Aorta (tissue), 5 donors: ENCODE measurements around the gene SATB2. TPM values are rescaled to one million over a fixed set of nuclear protein-coding genes. Genes with fewer than 3 reads are reported as not detected.

ENCODE experiments used
- ATAC-seq: fragments of 200-7000 bp; cut with Tn5 transposase; one replicate; pipeline ENCODE4 v1.9.1; 2022; ENCODE audit warnings: moderate library complexity; ENCODE audit not compliant: low FRiP score
- DNase-seq, 2 donors: peaks; one replicate each; pipeline ENCODE4 v3.0.0-alpha.2; 2020
- H3K27ac ChIP-seq, 2 donors: one replicate each; pipeline ENCODE4 v1.5.1; 2013; ENCODE audit warnings: low read length in 2 of 2, mild to moderate bottlenecking in 2 of 2, moderate library complexity in 2 of 2, control low read depth in 1 of 2, inconsistent platforms in 1 of 2, low read depth in 1 of 2
- H3K27me3 ChIP-seq, 2 donors: one replicate each; pipeline ENCODE4 v1.6.1; 2013; ENCODE audit warnings: control low read depth in 1 of 2, low read length in 1 of 2, mild to moderate bottlenecking in 1 of 2, moderate library complexity in 1 of 2; ENCODE audit not compliant: insufficient read depth in 2 of 2, control insufficient read depth in 1 of 2
- H3K36me3 ChIP-seq, 2 donors: one replicate each; pipeline ENCODE4 v1.6.1; 2013; ENCODE audit warnings: control low read depth in 1 of 2, low read length in 1 of 2, mild to moderate bottlenecking in 1 of 2; ENCODE audit not compliant: insufficient read depth in 2 of 2, control insufficient read depth in 1 of 2
- H3K4me1 ChIP-seq, 2 donors: one replicate each; pipeline ENCODE4 v1.6.1; 2013; ENCODE audit warnings: low read length in 2 of 2, control low read depth in 1 of 2, mild to moderate bottlenecking in 1 of 2, moderate library complexity in 1 of 2; ENCODE audit not compliant: insufficient read depth in 2 of 2, control insufficient read depth in 1 of 2
- H3K4me3 ChIP-seq, 2 donors: one replicate each; pipeline ENCODE4 v1.5.1; 2013; ENCODE audit warnings: low read length in 2 of 2, control low read depth in 1 of 2, mild to moderate bottlenecking in 1 of 2
- H3K9me3 ChIP-seq: one replicate; pipeline ENCODE4 v1.6.1; 2013; ENCODE audit warnings: mild to moderate bottlenecking, low read length; ENCODE audit not compliant: control insufficient read depth
- WGBS, 2 donors: extraction: QIAGEN DNeasy Blood & Tissue Kit; methylation state at CpG; one replicate each; pipeline ENCODE4 v1.1.7; 2013; 5-methylcytosine and 5-hydroxymethylcytosine counted together
- intact Hi-C, 2 donors: fragments of 100-400 bp; cut with DNase I; formaldehyde crosslinking; loops; one replicate each; pipeline versions ENCODE4 v1.14.2 to v1.15.0; 2022
- polyA plus RNA-seq, 2 donors: library from polyadenylated mRNA; stranded (reverse); fragments of 200-250 nt; gene quantifications; one replicate each; pipeline ENCODE4 v1.2.3, GENCODE V29; 2013
- total RNA-seq, 2 donors: library from RNA; stranded (reverse); fragmentation: NEBNext Ultra II Directional; extraction: Animal tissue kit (Norgen Biotek cat#: 25700); gene quantifications; one replicate each; pipeline ENCODE4 v1.2.1, GENCODE V29; 2021
- donor health status: healthy with polysubstance abuse.
- donor health status: Bipolar disorder and iron deficiency.
- donor health status: DM: no; HTN: no; CAD: no.
- donor health status: DM: no; HTN: no; CAD: no.
- donor health status: DM: yes; HTN: yes; CAD: no.

The SATB2 gene
- total and polyA plus RNA-seq, 4 donors, result 1.3 to 14.5 (median 5.9) TPM

DNA sequence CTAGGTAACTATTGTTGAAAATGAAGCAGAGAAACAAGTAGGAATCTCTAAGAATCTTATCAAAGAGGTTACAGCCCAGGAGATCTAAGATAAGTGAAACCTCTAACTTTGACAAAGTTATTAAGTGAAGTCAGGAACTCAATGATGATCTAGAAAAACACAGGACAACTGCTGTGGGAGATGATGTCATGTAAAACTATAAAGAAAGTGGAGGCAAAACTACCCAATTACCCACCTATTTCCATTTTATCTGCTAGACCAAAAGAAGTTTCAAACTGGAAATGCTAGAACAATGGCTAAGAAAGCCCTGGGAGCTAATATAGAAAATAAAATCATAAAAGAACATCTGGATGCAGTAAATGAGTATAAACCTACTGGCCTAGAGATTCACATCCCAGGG, 50.3 kb downstream of the SATB2 start:
- ATAC-seq (no peak), DNase-seq (no peak)
- Histone ChIP-seq H3K9me3 (no peaks in the 10 kb centered on the region), H3K27me3 (no peaks in the 10 kb centered on the region), H3K27ac (no peak overlapping the region), H3K4me1 (no peaks in the 10 kb centered on the region), H3K4me3 (no peak overlapping the region), H3K36me3 (peaks cover 0 to 4% of the 10 kb centered on the region in 2 donors)
- intact Hi-C loops, result no loop called here

GRCh38 chr2:199405241-199405640, 52.5 kb downstream of the SATB2 start:
- Histone ChIP-seq H3K27ac (no peak overlapping the region), H3K9me3 (no peaks in the 10 kb centered on the region), H3K27me3 (no peaks in the 10 kb centered on the region), H3K4me3 (no peak overlapping the region), H3K36me3 (peaks cover 0 to 2% of the 10 kb centered on the region in 2 donors), H3K4me1 (no peaks in the 10 kb centered on the region)
- no peak for ATAC-seq
- intact Hi-C loops, result no loop called here
- DNase-seq, result no peak

DNA sequence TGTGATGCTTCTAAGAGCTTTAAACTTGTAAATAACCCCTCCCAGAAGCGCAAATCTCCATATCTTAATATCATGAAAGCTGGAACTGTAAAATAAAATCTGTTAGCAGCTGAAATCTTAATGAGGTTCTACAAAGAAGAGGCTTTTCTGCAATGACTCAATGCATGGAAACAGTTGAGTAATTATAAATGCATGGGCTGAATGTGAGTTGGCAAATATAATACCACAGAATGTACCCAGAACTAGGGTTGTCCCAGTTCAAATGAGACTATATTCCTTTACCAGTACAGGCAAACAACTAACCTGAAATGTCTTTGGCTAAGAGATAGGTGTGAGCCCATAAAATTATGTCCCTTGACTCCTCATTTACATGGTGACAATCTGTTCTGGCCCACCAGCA, 52.9 kb downstream of the SATB2 start:
- Histone ChIP-seq H3K9me3 (no peaks in the 10 kb centered on the region), H3K4me3 (no peak overlapping the region), H3K27me3 (no peaks in the 10 kb centered on the region), H3K27ac (no peak overlapping the region), H3K4me1 (no peaks in the 10 kb centered on the region), H3K36me3 (peaks cover 0 to 2% of the 10 kb centered on the region in 2 donors)
- ATAC-seq (no peak), DNase-seq (no peak)
- 97 to 100% methylated on average over 1 of the region's 1 CpG for whole genome bisulfite sequencing, 2 donors
- intact Hi-C loops, result no loop called here

DNA sequence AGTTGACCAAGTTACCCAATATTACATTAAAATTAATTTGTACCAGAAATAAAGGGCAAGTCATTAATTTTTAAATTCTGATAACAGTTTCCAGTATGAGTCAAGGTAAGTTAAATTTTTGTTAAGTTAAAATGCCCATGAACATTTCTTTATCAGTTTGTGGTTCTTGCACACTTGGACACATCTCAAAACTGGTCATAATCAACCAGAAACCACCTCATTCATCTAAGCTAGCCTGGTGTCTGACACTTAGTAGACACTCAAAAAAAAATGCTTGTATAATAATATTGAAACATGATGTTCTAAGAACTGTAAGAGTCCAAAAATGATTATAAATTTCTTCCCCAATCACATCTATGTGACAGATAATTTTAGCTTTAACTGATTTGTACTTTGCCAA, 62.4 kb downstream of the SATB2 start:
- H3K36me3 ChIP-seq, result no peaks in the 10 kb centered on the region
- H3K4me1 ChIP-seq, result no peaks in the 10 kb centered on the region
- no peak for ATAC-seq

DNA sequence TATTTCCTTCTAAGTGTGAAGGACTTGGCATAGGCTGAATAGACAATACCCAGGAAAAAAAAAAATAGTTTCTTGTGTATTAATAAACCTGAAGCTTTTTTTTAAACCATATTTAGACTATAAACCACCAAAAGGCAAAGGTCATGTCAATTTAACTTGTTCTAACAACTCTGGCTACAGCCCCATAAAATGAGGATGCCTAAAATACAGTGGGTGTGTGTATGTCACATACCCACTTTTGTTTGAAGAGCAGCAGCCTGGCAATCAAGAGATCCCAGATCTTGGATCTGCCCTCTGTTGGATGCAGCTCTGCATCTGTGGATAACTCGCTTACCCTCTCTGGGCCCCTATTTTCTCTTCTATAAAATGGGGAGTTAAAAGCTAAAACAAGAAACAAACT, 65.4 kb downstream of the SATB2 start:
- Histone ChIP-seq H3K4me3 (no peak overlapping the region), H3K27ac (no peak overlapping the region), H3K36me3 (no peaks in the 10 kb centered on the region), H3K27me3 (no peaks in the 10 kb centered on the region), H3K9me3 (no peaks in the 10 kb centered on the region), H3K4me1 (no peaks in the 10 kb centered on the region)
- ATAC-seq, result no peak
- DNase-seq, result no peak
- WGBS, 2 donors, result 97 to 99% methylated on average over 1 of the region's 1 CpG
- intact Hi-C loops, result no loop called here

More for the DNA sequence above, 62.4 kb downstream of the SATB2 start:
- Histone ChIP-seq H3K27ac (no peak overlapping the region), H3K9me3 (no peaks in the 10 kb centered on the region), H3K4me3 (no peak overlapping the region), H3K27me3 (no peaks in the 10 kb centered on the region)
- no peak for DNase-seq
- intact Hi-C loops, result no loop called here

DNA sequence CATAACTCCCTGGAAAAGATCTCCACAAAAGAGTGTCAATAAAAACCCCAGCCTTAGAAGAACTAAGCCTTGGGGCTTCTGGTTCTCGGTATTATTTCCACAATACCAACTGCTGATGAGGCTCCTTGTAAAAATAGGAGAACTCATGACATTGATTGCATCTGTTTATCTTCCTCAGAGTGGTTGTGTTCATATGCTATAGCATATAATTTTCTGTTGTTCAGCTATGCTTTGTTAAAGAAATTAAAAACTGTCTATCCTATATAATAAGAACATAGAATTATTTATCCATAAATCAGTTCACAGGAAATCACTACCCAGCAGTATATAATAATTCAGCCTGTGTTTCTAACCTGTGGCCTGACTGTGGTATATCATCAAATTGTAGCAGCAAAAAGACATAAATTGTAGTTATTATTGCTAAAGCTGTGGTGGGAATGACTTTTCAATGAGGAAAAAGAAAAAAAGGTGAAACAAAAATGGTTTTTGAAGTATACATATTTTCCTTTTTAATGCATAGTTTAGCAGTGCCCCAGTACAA, 68.9 kb downstream of the SATB2 start:
- Histone ChIP-seq H3K36me3 (no peaks in the 10 kb centered on the region), H3K4me3 (no peak overlapping the region), H3K9me3 (no peaks in the 10 kb centered on the region), H3K27ac (no peak overlapping the region), H3K27me3 (no peaks in the 10 kb centered on the region), H3K4me1 (no peaks in the 10 kb centered on the region)
- ATAC-seq, result no peak
- DNase-seq, result no peak
- WGBS, 2 donors, result 68 to 80% methylated on average over 1 of the region's 1 CpG
- intact Hi-C loops, result no loop called here

DNA sequence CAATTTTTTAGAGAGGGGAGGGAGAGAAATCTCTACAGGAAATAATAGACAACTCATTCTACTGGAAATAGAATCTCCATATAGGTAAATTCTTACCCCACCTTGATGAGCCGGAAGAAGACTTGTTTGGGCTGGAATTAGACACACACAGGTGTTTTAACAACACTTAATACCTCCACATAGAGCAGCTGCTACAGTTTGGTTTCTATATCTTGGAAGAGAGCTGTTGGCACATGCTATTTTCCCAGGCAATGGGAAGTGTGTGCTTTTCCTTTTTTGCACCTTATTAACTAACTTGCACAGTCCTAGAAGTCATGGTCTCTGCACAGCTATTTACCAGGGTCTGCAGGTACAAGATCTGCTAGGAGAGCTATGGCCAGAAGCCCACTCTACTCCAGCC, 73.7 kb downstream of the SATB2 start:
- DNase-seq, result no peak
- intact Hi-C loops, result no loop called here

DNA sequence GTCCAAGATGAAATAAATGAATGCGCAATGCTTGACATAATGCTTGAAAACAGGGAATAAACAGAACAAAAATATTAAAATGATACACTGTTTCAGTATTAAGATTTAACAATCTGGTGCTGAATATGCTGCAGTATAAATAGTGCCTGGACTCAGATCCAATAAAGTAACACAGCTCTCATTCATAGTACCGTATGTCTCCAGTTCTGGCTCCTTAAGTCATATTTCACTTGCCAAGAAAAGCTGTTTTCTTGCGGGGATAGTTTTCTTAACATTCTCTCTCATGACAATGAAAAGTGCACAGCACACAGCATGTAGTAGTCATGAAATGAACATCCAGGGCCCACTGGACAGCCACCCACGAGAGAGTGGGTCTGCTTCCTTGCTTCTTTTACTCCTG, 74.7 kb downstream of the SATB2 start:
- Histone ChIP-seq H3K9me3 (no peaks in the 10 kb centered on the region), H3K4me1 (no peaks in the 10 kb centered on the region), H3K27ac (no peak overlapping the region), H3K4me3 (no peak overlapping the region), H3K36me3 (peaks cover 0 to 2% of the 10 kb centered on the region in 2 donors), H3K27me3 (no peaks in the 10 kb centered on the region)
- WGBS, 2 donors, result 23 to 29% methylated on average over 4 of the region's 4 CpGs
- ATAC-seq (no peak), DNase-seq (no peak)
- intact Hi-C loops, result no loop called here

More for the DNA sequence above, 73.7 kb downstream of the SATB2 start:
- H3K36me3 ChIP-seq, result peaks cover 0 to 2% of the 10 kb centered on the region in 2 donors
- no peak overlapping the region for H3K4me3 ChIP-seq
- no peak for ATAC-seq
- no peaks in the 10 kb centered on the region for H3K9me3 ChIP-seq
- H3K27ac ChIP-seq, result no peak overlapping the region
- 96 to 97% methylated on average over 1 of the region's 1 CpG for WGBS, 2 donors
- no peaks in the 10 kb centered on the region for H3K4me1 ChIP-seq
- no peaks in the 10 kb centered on the region for H3K27me3 ChIP-seq

DNA sequence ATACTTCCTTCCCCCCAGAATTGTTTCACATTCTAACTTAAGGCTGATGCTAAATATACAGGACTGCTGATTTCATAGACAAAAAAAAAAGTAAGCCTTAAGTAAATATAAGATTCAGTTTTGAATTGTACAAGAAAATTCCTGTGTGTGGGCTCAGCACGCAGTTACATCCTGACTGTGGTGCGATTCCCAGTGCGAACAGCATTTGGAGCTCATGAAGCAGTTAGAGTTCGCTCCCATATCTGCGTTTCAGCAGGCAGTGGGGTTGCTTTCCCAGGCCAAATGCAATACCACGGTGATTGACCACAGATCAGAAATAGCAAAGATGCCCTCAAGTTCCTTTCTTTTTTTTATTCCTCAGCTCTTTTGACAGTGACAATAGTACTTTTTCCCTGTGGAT, 75.6 kb downstream of the SATB2 start:
- Histone ChIP-seq H3K27me3 (no peaks in the 10 kb centered on the region), H3K9me3 (no peaks in the 10 kb centered on the region), H3K4me3 (no peak overlapping the region), H3K27ac (no peak overlapping the region), H3K4me1 (no peaks in the 10 kb centered on the region), H3K36me3 (peaks cover 0 to 2% of the 10 kb centered on the region in 2 donors)
- 9% methylated on average over 6 of the region's 6 CpGs for WGBS, 2 donors
- DNase-seq (no peak), ATAC-seq (no peak)
- intact Hi-C loops, result no loop called here
